ENCODE results near the gene ATXN10. TPM values are rescaled to one million over a fixed set of nuclear protein-coding genes. Genes with fewer than 3 reads are reported as not detected.

Gene ATXN10
- total and polyA plus RNA-seq, 10 of the 15 experiments (the other 5 are each of a cell fraction or from before 2014, with no cell fraction given), result 29.2 to 249 (median 146) TPM

DNA sequence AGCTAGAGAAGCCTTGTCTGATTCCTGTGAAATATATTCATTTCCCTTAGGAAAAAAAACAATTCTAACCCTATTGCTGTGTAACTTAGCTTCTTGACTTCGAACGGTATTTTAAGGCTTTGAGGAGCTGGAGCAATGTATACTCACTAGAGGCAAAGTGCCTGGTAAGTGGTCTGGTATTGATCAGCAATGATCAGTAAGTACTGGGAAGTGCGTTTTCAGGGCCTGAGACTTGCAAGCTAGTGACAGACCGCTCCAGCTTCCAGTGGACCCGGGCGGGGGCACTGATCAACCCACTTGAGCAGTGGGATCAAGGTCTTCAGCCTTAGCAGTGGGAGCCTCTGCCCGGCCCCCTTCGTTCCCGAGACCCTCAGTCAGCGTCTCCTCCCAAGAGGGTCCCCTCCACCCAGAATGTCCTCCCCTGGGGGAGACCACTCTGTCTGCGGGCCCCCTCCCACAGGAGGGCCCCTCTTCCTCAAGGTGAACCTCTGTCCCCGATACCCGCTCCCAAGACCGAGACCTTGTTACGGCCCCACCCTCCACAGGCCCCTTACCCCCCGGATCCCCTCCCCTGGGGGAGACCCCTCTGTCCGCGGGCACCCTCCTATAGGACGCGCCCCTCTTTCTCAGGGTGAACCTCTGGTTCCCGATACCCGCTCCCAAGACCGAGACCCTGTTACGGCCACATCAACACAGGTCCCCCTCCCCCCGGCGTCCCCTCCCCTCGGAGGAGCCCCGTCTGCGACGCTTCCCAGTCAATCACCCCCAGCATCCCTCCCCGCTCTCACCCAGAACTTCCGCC is 452 bp upstream of the ATXN10 start (continued):
- TF ChIP-seq, protein P1, sequence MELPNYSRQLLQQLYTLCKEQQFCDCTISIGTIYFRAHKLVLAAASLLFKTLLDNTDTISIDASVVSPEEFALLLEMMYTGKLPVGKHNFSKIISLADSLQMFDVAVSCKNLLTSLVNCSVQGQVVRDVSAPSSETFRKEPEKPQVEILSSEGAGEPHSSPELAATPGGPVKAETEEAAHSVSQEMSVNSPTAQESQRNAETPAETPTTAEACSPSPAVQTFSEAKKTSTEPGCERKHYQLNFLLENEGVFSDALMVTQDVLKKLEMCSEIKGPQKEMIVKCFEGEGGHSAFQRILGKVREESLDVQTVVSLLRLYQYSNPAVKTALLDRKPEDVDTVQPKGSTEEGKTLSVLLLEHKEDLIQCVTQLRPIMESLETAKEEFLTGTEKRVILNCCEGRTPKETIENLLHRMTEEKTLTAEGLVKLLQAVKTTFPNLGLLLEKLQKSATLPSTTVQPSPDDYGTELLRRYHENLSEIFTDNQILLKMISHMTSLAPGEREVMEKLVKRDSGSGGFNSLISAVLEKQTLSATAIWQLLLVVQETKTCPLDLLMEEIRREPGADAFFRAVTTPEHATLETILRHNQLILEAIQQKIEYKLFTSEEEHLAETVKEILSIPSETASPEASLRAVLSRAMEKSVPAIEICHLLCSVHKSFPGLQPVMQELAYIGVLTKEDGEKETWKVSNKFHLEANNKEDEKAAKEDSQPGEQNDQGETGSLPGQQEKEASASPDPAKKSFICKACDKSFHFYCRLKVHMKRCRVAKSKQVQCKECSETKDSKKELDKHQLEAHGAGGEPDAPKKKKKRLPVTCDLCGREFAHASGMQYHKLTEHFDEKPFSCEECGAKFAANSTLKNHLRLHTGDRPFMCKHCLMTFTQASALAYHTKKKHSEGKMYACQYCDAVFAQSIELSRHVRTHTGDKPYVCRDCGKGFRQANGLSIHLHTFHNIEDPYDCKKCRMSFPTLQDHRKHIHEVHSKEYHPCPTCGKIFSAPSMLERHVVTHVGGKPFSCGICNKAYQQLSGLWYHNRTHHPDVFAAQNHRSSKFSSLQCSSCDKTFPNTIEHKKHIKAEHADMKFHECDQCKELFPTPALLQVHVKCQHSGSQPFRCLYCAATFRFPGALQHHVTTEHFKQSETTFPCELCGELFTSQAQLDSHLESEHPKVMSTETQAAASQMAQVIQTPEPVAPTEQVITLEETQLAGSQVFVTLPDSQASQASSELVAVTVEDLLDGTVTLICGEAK (IDR thresholded peaks at IDR 0.05; ENCODE audit: borderline replicate concordance), result 0 out of 2 replicates have a peak, but pooled peaks have one; percentile 70
- TF ChIP-seq ZNF274 (IDR thresholded peaks at IDR 0.05; ENCODE audit: insufficient read depth, insufficient read length) (no peak), MEF2B (IDR thresholded peaks at IDR 0.05; ENCODE audit: partially characterized antibody, poor library complexity, severe bottlenecking) (peak; percentile 17)
- TF ChIP-seq, protein P2, sequence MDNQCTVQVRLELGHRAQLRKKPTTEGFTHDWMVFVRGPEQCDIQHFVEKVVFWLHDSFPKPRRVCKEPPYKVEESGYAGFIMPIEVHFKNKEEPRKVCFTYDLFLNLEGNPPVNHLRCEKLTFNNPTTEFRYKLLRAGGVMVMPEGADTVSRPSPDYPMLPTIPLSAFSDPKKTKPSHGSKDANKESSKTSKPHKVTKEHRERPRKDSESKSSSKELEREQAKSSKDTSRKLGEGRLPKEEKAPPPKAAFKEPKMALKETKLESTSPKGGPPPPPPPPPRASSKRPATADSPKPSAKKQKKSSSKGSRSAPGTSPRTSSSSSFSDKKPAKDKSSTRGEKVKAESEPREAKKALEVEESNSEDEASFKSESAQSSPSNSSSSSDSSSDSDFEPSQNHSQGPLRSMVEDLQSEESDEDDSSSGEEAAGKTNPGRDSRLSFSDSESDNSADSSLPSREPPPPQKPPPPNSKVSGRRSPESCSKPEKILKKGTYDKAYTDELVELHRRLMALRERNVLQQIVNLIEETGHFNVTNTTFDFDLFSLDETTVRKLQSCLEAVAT (IDR thresholded peaks at IDR 0.05), result peak; percentile 43; the same call in 1 of the 2 replicates
- TF ChIP-seq, protein P3, sequence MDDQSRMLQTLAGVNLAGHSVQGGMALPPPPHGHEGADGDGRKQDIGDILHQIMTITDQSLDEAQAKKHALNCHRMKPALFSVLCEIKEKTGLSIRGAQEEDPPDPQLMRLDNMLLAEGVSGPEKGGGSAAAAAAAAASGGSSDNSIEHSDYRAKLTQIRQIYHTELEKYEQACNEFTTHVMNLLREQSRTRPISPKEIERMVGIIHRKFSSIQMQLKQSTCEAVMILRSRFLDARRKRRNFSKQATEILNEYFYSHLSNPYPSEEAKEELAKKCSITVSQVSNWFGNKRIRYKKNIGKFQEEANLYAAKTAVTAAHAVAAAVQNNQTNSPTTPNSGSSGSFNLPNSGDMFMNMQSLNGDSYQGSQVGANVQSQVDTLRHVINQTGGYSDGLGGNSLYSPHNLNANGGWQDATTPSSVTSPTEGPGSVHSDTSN (IDR thresholded peaks at IDR 0.05; ENCODE audit: insufficient replicate concordance, low read depth, low read length), result peak; percentile 81

Measured in GM12878 (cell line).